Gastroesophageal sphincter (tissue), 4 donors: ENCODE data around the gene ANKS1B. TPM values are rescaled to one million over a fixed set of nuclear protein-coding genes. Genes with fewer than 3 reads are reported as not detected.

Source experiments
- ATAC-seq: fragments of 150-250 bp; one replicate; pipeline ENCODE4 v1.9.1; 2016; ENCODE audit warnings: mild to moderate bottlenecking, moderate library complexity
- H3K27ac ChIP-seq, 4 donors: fragments of 200-600 bp; sonication (generic) in 3 of 4; 1 replicate in 3 of 4; 2 replicates in 1 of 4; pipeline ENCODE4 v1.5.1; 2016 to 2019
- H3K27me3 ChIP-seq: fragments of 200-600 bp; sonication (generic); one replicate; pipeline ENCODE4 v1.5.1; 2019
- H3K36me3 ChIP-seq, 2 donors: fragments of 200-600 bp; sonication (generic); one replicate each; pipeline ENCODE4 v1.5.1; 2019; ENCODE audit warnings: control low read depth in 1 of 2
- H3K4me1 ChIP-seq, 3 donors: fragments of 200-600 bp; sonication (generic); 1 replicate in 2 of 3; 2 replicates in 1 of 3; pipeline ENCODE4 v1.5.1; 2016 to 2019; ENCODE audit warnings: control low read depth in 2 of 3
- H3K4me3 ChIP-seq, 2 donors: fragments of 200-600 bp; sonication (generic); one replicate each; pipeline ENCODE4 v1.5.1; 2019; ENCODE audit warnings: mild to moderate bottlenecking in 1 of 2, moderate library complexity in 1 of 2
- H3K9me3 ChIP-seq, 3 donors: fragments of 200-600 bp; sonication (generic); one replicate each; pipeline ENCODE4 v1.5.1; 2017 to 2019; ENCODE audit warnings: control low read depth in 2 of 3
- CTCF ChIP-seq, 4 experiments: fragments of 200-600 bp in 2 of 4; fragments of 450-650 bp in 2 of 4; sonication (generic) in 1 of 4; IDR thresholded peaks; one replicate each; pipeline ENCODE4 v1.5.1; 2017 to 2019; ENCODE audit warnings: antibody characterized with exemption in 4 of 4, mild to moderate bottlenecking in 2 of 4, moderate library complexity in 2 of 4
- EP300 ChIP-seq: sonication (generic); formaldehyde crosslinking; IDR thresholded peaks from one replicate; pipeline ENCODE4 v1.6.1; 2017; ENCODE audit warnings: antibody characterized with exemption, mild to moderate bottlenecking
- POLR2A ChIP-seq, 2 donors: fragments of 450-650 bp; IDR thresholded peaks; one replicate each; pipeline ENCODE4 v1.6.1; 2017; ENCODE audit warnings: antibody characterized with exemption in 2 of 2, mild to moderate bottlenecking in 2 of 2, moderate library complexity in 1 of 2
- POLR2AphosphoS5 ChIP-seq: sonication (generic); formaldehyde crosslinking; IDR thresholded peaks from one replicate; pipeline ENCODE4 v1.6.1; 2017; ENCODE audit warnings: antibody characterized with exemption
- WGBS, 2 donors: methylation state at CpG; one replicate each; pipeline ENCODE4 v1.1.5; 2018; ENCODE audit warnings: low coverage in 1 of 2; 5-methylcytosine and 5-hydroxymethylcytosine counted together
- total RNA-seq, 4 donors: library from RNA; depleted of rRNA; stranded (reverse); fragments of >200 nt; gene quantifications; one replicate each; pipeline ENCODE4 v1.1.0, GENCODE V29; 2016

Gene ANKS1B
- total RNA-seq, 4 donors from 2014 or later, result 9.9 to 31.1 (median 21.4) TPM

GRCh38 chr12:99386907-99387306 lies 597.8 kb downstream of the ANKS1B start:
- no peaks in the 10 kb centered on the region for H3K4me1 ChIP-seq
- H3K27me3 ChIP-seq, result no peaks in the 10 kb centered on the region
- no peaks in the 10 kb centered on the region for H3K9me3 ChIP-seq
- no peaks in the 10 kb centered on the region for H3K36me3 ChIP-seq
- WGBS, 2 donors, result 50 to 68% methylated on average over 2 of the region's 2 CpGs
- no peak overlapping the region for H3K4me3 ChIP-seq
- ATAC-seq, result no peak
- H3K27ac ChIP-seq, result no peak overlapping the region
- no peak for TF ChIP-seq EP300
- no peak for TF ChIP-seq POLR2AphosphoS5
- TF ChIP-seq POLR2A (IDR thresholded peaks at IDR 0.05), result no peak
- TF ChIP-seq CTCF (IDR thresholded peaks at IDR 0.05), result no peak

- no peak for ATAC-seq
- H3K9me3 ChIP-seq, result no peaks in the 10 kb centered on the region
- 88 to 100% methylated on average over 3 to 4 of the region's 4 CpGs for WGBS, 2 donors
- H3K4me1 ChIP-seq, result peaks cover 0 to 6% (median 0%) of the 10 kb centered on the region in 3 donors
- no peaks in the 10 kb centered on the region for H3K36me3 ChIP-seq
- TF ChIP-seq CTCF (IDR thresholded peaks at IDR 0.05) (no peak), POLR2AphosphoS5 (no peak), POLR2A (IDR thresholded peaks at IDR 0.05) (no peak), EP300 (no peak)
- no peak overlapping the region for H3K4me3 ChIP-seq
- H3K27me3 ChIP-seq, result no peaks in the 10 kb centered on the region
- H3K27ac ChIP-seq, result no peak overlapping the region
These were observed 601.5 kb downstream of the ANKS1B start for GRCh38 chr12:99383258-99383657.

GRCh38 chr12:99381992-99382391 lies 602.7 kb downstream of the ANKS1B start:
- Histone ChIP-seq H3K4me1 (peaks cover 0 to 6% (median 0%) of the 10 kb centered on the region in 3 donors), H3K36me3 (no peaks in the 10 kb centered on the region), H3K27ac (no peak overlapping the region), H3K27me3 (no peaks in the 10 kb centered on the region), H3K9me3 (no peaks in the 10 kb centered on the region), H3K4me3 (no peak overlapping the region)
- no peak for TF ChIP-seq POLR2A (IDR thresholded peaks at IDR 0.05)
- TF ChIP-seq POLR2AphosphoS5, result no peak
- no peak for TF ChIP-seq EP300
- TF ChIP-seq CTCF (IDR thresholded peaks at IDR 0.05), result no peak
- ATAC-seq, result no peak
- WGBS, 2 donors, result 70% methylated on average over 2 of the region's 2 CpGs

GRCh38 chr12:99380701-99381100 lies 604.0 kb downstream of the ANKS1B start:
- TF ChIP-seq POLR2AphosphoS5 (no peak), EP300 (no peak), POLR2A (IDR thresholded peaks at IDR 0.05) (no peak), CTCF (IDR thresholded peaks at IDR 0.05) (no peak)
- Histone ChIP-seq H3K9me3 (no peaks in the 10 kb centered on the region), H3K27ac (no peak overlapping the region), H3K4me3 (no peak overlapping the region), H3K36me3 (no peaks in the 10 kb centered on the region), H3K4me1 (peaks cover 0 to 6% (median 0%) of the 10 kb centered on the region in 3 donors), H3K27me3 (no peaks in the 10 kb centered on the region)
- WGBS, 2 donors, result 60 to 100% methylated on average over 1 of the region's 1 CpG
- ATAC-seq, result no peak

- Histone ChIP-seq H3K27me3 (no peaks in the 10 kb centered on the region), H3K4me3 (no peak overlapping the region), H3K27ac (no peak overlapping the region), H3K36me3 (no peaks in the 10 kb centered on the region), H3K4me1 (peaks cover 0 to 13% (median 0%) of the 10 kb centered on the region in 3 donors), H3K9me3 (no peaks in the 10 kb centered on the region)
- TF ChIP-seq POLR2AphosphoS5 (no peak), CTCF (IDR thresholded peaks at IDR 0.05) (no peak), EP300 (no peak), POLR2A (IDR thresholded peaks at IDR 0.05) (no peak)
- ATAC-seq, result no peak
- WGBS, 2 donors, result 64 to 83% methylated on average over 1 of the region's 1 CpG
These were observed 610.7 kb downstream of the ANKS1B start for GRCh38 chr12:99374023-99374422.
